Esophagus muscularis mucosa (tissue), 4 donors: ENCODE results near the gene CMTM3. TPM values are rescaled to one million over a fixed set of nuclear protein-coding genes. Genes with fewer than 3 reads are reported as not detected.
"Not testable (repeated sequence)": the region's sequence is repeated elsewhere in the genome, so short reads cannot be mapped to it uniquely, and the experiment has no call there.

ENCODE experiments used
- DNase-seq: peaks from one replicate; pipeline ENCODE4 v3.0.0-alpha.2; 2017; ENCODE audit errors: extremely low spot score
- H3K27ac ChIP-seq, 4 donors: fragments of 200-600 bp; sonication (generic); replicated peaks in 1 of 4; 1 replicate in 3 of 4; 2 replicates in 1 of 4; pipeline ENCODE4 v1.5.1; 2016 to 2019; ENCODE audit warnings: mild to moderate bottlenecking in 1 of 4
- H3K27me3 ChIP-seq, 4 donors: fragments of 200-600 bp; sonication (generic); one replicate each; pipeline versions ENCODE4 v1.5.1 to v1.6.0; 2016 to 2019
- H3K36me3 ChIP-seq, 4 donors: fragments of 200-600 bp; sonication (generic); one replicate each; pipeline ENCODE4 v1.5.1; 2016 to 2019
- H3K4me1 ChIP-seq, 4 donors: fragments of 200-600 bp; sonication (generic); one replicate each; pipeline ENCODE4 v1.5.1; 2016 to 2019
- H3K4me3 ChIP-seq, 4 donors: fragments of 200-600 bp; sonication (generic); 1 replicate in 2 of 4; 2 replicates in 2 of 4; pipeline ENCODE4 v1.5.1; 2016 to 2019; ENCODE audit warnings: mild to moderate bottlenecking in 4 of 4, moderate library complexity in 1 of 4
- H3K9me3 ChIP-seq, 4 donors: fragments of 200-600 bp; sonication (generic); 1 replicate in 3 of 4; 2 replicates in 1 of 4; pipeline ENCODE4 v1.5.1; 2016 to 2019
- EP300 ChIP-seq: sonication (generic); formaldehyde crosslinking; IDR thresholded peaks from one replicate; pipeline ENCODE4 v1.6.1; 2017; ENCODE audit warnings: antibody characterized with exemption
- POLR2A ChIP-seq: fragments of 450-650 bp; IDR thresholded peaks from one replicate; pipeline ENCODE4 v1.6.1; 2017; ENCODE audit warnings: antibody characterized with exemption, moderate library complexity, mild to moderate bottlenecking, low read depth
- POLR2AphosphoS5 ChIP-seq, 2 donors: sonication (generic); formaldehyde crosslinking; IDR thresholded peaks; one replicate each; pipeline ENCODE4 v1.6.1; 2017; ENCODE audit warnings: antibody characterized with exemption in 2 of 2
- WGBS: methylation state at CpG from one replicate; pipeline ENCODE4 v1.1.5; 2018; 5-methylcytosine and 5-hydroxymethylcytosine counted together
- intact Hi-C: fragments of 100-400 bp; cut with DNase I; formaldehyde crosslinking; loops from one replicate; pipeline ENCODE4 v1.15.1; 2023
- total RNA-seq, 4 donors: library from RNA; depleted of rRNA; stranded (reverse); fragments of >200 nt; gene quantifications; one replicate each; pipeline versions ENCODE4 v1.1.0 to v1.2.1, GENCODE V29; 2016
- TF ChIP-seq, protein P1 (sequence below), 3 experiments: fragments of 200-600 bp in 2 of 3; fragments of 450-650 bp in 1 of 3; sonication (generic) in 2 of 3; IDR thresholded peaks; one replicate each; pipeline ENCODE4 v1.5.1; 2017 to 2019; ENCODE audit warnings: antibody characterized with exemption in 3 of 3, mild to moderate bottlenecking in 2 of 3, moderate library complexity in 1 of 3

The CMTM3 gene
- total RNA-seq, 4 donors from 2014 or later: 13.7 to 24.5 (median 17.3) TPM

DNA sequence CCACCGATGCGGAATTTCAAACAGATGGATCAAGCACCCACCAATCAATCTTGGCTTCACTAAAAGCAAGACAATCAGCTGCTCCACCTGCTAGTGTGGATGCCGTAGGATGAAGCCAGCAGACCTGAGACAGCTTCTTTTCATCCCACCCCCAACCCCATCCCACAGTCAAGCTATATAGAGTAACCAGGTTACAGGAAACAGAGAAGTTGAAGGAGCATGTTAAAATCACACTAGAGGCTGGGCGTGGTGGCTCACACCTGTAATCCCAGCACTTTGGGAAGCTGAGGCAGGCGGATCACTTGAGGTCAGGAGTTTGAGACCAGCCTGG is 54.3 kb downstream of the CMTM3 start:
- no peaks in the 10 kb centered on the region for H3K36me3 ChIP-seq
- WGBS: 100% methylated on average over 5 of the region's 5 CpGs
- H3K27ac ChIP-seq: no peak overlapping the region
- TF ChIP-seq POLR2AphosphoS5 (IDR thresholded peaks at IDR 0.05): no peak
- TF ChIP-seq EP300: no peak
- TF ChIP-seq POLR2A: no peak
- TF ChIP-seq, protein P1, sequence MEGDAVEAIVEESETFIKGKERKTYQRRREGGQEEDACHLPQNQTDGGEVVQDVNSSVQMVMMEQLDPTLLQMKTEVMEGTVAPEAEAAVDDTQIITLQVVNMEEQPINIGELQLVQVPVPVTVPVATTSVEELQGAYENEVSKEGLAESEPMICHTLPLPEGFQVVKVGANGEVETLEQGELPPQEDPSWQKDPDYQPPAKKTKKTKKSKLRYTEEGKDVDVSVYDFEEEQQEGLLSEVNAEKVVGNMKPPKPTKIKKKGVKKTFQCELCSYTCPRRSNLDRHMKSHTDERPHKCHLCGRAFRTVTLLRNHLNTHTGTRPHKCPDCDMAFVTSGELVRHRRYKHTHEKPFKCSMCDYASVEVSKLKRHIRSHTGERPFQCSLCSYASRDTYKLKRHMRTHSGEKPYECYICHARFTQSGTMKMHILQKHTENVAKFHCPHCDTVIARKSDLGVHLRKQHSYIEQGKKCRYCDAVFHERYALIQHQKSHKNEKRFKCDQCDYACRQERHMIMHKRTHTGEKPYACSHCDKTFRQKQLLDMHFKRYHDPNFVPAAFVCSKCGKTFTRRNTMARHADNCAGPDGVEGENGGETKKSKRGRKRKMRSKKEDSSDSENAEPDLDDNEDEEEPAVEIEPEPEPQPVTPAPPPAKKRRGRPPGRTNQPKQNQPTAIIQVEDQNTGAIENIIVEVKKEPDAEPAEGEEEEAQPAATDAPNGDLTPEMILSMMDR (IDR thresholded peaks at IDR 0.05): no peak
- DNase-seq: no peak
- no peaks in the 10 kb centered on the region for H3K27me3 ChIP-seq
- intact Hi-C loops: no loop called here
- H3K4me1 ChIP-seq: peaks cover 23 to 30% (median 28%) of the 10 kb centered on the region in 4 donors
- H3K9me3 ChIP-seq: no peaks in the 10 kb centered on the region
- no peak overlapping the region for H3K4me3 ChIP-seq

DNA sequence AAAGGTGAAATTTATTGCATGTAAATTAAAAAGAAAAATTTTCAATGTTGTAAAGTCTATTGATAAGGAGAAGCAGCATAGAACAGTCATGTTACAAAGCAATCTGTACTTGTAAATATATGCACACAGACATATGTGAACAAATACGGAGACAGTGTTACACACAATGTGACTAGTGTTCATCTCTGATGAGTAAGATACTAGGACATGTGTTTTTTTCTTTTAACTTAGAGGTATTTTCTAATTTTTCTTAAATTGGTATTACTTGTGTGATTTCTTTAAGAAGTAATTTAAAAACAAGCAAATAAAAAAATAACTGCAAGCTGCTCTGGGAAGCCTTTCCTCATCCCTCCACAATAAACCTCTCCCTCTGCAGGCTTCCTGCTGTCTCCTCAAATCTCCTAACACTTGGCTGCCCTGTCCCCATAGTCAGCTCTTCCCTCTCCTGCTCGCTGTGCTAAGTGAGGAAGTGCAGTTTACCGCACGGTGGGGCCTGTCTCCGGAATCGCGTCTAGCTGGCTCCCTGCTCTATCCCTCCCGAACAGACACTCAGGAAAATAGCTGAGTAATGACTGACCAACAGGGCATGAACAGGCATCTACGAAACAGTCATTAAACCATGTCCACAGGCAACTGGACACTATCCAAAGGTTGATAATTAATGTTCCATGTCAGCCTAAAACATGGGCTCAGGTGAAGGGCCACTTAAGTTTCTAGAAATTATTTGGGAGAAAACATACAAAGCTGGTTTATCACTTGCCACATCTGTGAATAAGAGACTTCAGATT is 56.1 kb downstream of the CMTM3 start:
- WGBS: 5% methylated on average over 9 of the region's 9 CpGs
- Histone ChIP-seq H3K27ac (peak overlapping the region; percentile 60 to 77 (median 64)), H3K4me3 (no peak overlapping the region), H3K9me3 (no peaks in the 10 kb centered on the region), H3K27me3 (no peaks in the 10 kb centered on the region), H3K4me1 (peaks cover 23 to 30% (median 28%) of the 10 kb centered on the region in 4 donors), H3K36me3 (no peaks in the 10 kb centered on the region)
- intact Hi-C loops: loop anchor here (5.0 kb wide), 1 partner anchor 72 kb away; no protein-coding TSS in a partner anchor
- no peak for DNase-seq
- TF ChIP-seq EP300 (no peak), POLR2AphosphoS5 (IDR thresholded peaks at IDR 0.05) (peak in 1 of 2 donors; percentile 62), POLR2A (no peak)
- TF ChIP-seq, protein P1 (IDR thresholded peaks at IDR 0.05): peak; percentile 20 to 40 (median 35)

DNA sequence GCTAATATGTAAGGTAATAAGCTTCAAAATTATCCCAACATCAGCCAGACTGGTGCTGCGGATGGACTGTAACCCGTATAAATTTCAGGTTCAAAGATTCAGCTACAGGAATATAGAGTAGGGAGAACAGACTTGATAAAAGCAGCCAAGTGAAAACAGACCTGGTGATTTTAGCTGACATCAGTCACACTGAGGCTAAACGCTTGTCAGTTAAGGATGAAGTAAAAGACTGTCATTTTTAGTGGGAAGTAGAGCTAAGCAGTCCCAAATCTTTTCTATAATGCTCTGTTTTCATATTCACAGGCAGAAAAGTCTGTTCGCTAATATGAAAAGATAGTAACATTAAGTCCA is 56.7 kb downstream of the CMTM3 start:
- intact Hi-C loops: loop anchor here (5.0 kb wide), 1 partner anchor 71 kb away; no protein-coding TSS in a partner anchor
- H3K4me1 ChIP-seq: peaks cover 23 to 30% (median 28%) of the 10 kb centered on the region in 4 donors
- WGBS: 60% methylated on average over 4 of the region's 4 CpGs
- peak overlapping the region; percentile 60 to 77 (median 64) for H3K27ac ChIP-seq
- H3K9me3 ChIP-seq: no peaks in the 10 kb centered on the region
- H3K4me3 ChIP-seq: no peak overlapping the region
- TF ChIP-seq, protein P1 (IDR thresholded peaks at IDR 0.05): no peak
- TF ChIP-seq EP300 (no peak), POLR2A (no peak), POLR2AphosphoS5 (IDR thresholded peaks at IDR 0.05) (no peak)
- no peaks in the 10 kb centered on the region for H3K36me3 ChIP-seq
- DNase-seq: no peak
- no peaks in the 10 kb centered on the region for H3K27me3 ChIP-seq

DNA sequence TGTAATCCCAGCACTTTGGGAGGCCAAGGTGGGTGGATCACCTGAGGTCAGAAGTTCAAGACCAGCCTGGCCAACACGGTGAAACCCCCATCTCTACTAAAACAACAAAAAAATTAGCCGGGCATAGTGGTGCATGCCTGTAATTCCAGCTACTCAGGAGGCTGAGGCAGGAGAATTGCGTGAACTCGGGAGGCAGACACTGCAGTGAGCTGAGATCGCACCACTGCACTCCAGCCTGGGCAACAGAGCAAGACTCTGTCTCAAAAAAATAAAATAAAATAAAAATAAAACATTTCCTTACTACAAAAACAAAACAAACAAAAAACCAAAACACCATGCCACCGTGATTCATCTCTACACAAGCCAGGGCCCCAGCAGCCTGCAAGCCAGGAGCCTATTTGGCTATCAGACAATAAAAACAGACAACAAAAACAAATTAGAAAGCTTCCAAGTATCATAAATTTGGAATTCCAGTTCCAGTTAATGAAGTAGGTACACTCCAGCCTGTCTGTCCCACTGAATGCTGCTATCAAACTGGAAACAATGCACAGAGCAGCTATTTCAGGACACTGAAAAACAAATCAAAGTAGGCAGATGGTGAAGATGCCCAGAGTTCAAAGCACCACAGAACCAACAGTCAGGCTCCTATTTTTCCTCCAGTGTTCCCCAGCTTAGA is 57.3 kb downstream of the CMTM3 start:
- H3K4me1 ChIP-seq: peaks cover 23 to 30% (median 28%) of the 10 kb centered on the region in 4 donors
- not testable (repeated sequence) for H3K4me3 ChIP-seq, H3K36me3 ChIP-seq, DNase-seq, H3K9me3 ChIP-seq, H3K27me3 ChIP-seq
- 69% methylated on average over 6 of the region's 6 CpGs for WGBS
- H3K27ac ChIP-seq: peak overlapping the region; percentile 60 to 77 (median 64)
- intact Hi-C loops: loop anchor here (5.0 kb wide), 1 partner anchor 70 kb away; no protein-coding TSS in a partner anchor

DNA sequence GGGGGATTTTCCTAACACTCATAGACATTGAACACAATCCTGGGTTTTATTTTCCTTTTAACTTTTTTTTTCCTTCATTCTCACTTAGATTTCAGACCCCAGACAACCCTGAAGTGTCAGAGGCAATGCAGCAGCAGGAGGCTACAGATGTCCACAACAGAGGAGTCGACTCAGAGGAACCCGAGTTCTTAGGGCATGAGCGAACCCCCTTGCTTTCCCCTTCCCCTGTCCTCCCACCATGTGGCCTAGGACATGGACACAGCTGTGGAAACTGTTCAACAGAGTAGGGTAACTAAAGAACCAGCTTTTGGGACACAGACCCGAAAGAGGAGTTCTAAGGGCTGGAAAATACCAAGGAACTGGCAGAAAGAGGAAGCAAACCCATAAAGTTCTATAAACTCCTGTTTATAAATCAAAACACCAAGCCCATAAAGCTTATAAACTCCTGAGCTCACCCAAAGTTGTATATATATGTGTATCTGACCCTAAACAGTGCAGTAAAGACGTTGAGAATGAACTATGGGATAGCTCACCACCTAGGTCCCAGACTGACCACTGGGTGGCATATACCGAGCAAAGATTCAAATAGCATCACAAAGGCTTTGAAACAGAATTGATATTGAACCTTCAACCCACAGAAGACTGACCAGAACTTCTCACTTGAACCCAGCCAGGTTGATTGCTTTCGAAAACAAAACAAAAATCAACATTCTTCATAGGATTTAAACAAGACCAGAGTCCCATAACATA is 58.1 kb downstream of the CMTM3 start:
- no peak for DNase-seq
- Histone ChIP-seq H3K4me3 (no peak overlapping the region), H3K27ac (peak overlapping the region in 3 of 4 donors; percentile 9 to 77 (median 29)), H3K27me3 (no peaks in the 10 kb centered on the region), H3K9me3 (no peaks in the 10 kb centered on the region), H3K36me3 (no peaks in the 10 kb centered on the region), H3K4me1 (peaks cover 23 to 30% (median 28%) of the 10 kb centered on the region in 4 donors)
- TF ChIP-seq POLR2A: no peak
- TF ChIP-seq, protein P1 (IDR thresholded peaks at IDR 0.05): peak; percentile 26 to 55 (median 35)
- no peak for TF ChIP-seq POLR2AphosphoS5 (IDR thresholded peaks at IDR 0.05)
- no peak for TF ChIP-seq EP300
- WGBS: 69% methylated on average over 7 of the region's 7 CpGs
- intact Hi-C loops: loop anchor here (5.0 kb wide), 1 partner anchor 70 kb away; no protein-coding TSS in a partner anchor
